GM10266 (cell line): ENCODE measurements around the gene EIF6.

Source experiments
- DNase-seq: peaks from one replicate; pipeline ENCODE4 v3.0.0; 2012; ENCODE audit errors: extremely low spot score
- TF ChIP-seq, protein P1 (sequence below): IDR thresholded peaks from 2 replicates; pipeline ENCODE4 v1.5.1; 2012; ENCODE audit warnings: mild to moderate bottlenecking, low read depth; ENCODE audit not compliant: control insufficient read depth, insufficient read depth; ENCODE audit errors: missing control alignments

Gene EIF6

DNA sequence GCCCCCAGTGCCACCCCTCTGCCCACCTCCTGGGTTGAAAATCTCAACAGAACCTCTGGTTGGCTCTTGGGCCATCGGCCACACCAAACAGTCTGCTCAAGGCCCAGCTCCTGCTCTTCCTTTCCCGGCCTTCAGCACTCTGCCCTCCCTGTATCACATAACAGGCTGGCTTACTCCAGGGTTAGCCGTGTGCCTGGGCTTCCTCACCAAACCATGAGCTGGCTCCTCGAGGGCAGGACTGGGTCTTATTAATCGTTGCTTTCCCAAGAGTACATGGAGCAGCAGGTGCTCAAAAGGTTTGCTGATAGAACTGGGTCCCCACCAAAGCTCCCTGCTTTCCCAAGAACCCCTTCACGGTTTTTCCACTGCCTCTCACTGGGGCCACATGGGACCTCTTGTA, 20.4 kb upstream of the EIF6 start:
- TF ChIP-seq, protein P1, sequence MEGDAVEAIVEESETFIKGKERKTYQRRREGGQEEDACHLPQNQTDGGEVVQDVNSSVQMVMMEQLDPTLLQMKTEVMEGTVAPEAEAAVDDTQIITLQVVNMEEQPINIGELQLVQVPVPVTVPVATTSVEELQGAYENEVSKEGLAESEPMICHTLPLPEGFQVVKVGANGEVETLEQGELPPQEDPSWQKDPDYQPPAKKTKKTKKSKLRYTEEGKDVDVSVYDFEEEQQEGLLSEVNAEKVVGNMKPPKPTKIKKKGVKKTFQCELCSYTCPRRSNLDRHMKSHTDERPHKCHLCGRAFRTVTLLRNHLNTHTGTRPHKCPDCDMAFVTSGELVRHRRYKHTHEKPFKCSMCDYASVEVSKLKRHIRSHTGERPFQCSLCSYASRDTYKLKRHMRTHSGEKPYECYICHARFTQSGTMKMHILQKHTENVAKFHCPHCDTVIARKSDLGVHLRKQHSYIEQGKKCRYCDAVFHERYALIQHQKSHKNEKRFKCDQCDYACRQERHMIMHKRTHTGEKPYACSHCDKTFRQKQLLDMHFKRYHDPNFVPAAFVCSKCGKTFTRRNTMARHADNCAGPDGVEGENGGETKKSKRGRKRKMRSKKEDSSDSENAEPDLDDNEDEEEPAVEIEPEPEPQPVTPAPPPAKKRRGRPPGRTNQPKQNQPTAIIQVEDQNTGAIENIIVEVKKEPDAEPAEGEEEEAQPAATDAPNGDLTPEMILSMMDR = no peak
- DNase-seq = no peak

DNA sequence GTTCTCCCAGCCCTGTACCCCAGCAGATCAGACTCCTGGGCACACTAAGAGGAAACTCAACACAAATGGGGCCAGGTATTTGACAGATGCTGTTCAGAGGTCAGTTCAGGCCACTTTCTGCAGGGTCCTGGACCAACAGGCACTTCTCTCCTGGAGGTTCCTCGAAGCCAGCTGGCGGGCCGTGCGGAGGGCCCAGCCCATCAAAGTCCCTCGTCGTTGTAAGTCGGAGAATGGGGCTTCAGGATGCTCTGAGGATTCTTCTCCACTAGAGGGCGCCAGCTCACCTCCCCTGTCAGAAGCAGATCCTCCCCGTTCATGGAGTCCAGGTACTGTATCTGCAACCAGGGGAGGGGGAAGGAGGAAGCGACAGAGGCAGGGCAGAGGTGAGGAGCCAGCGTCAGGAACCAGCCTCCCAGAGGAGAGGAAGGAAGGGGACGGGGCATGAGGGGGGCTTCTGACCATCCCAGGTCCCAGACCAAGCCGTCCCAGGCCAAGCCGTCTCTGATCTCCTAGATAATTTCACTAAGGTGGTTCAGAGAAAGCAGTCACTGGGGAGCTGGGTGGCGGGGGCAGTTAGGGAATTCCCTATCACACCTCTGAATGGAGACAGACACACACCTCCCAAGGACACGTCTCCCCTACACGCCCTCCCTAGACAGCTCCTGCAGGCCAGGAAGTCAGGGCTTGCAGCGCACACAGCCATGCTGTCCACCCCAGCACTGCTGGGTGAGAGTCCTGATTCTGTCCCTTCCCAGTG, 19.3 kb upstream of the EIF6 start:
- TF ChIP-seq, protein P1 = peak; percentile 92
- peak; percentile 88 for DNase-seq

DNA sequence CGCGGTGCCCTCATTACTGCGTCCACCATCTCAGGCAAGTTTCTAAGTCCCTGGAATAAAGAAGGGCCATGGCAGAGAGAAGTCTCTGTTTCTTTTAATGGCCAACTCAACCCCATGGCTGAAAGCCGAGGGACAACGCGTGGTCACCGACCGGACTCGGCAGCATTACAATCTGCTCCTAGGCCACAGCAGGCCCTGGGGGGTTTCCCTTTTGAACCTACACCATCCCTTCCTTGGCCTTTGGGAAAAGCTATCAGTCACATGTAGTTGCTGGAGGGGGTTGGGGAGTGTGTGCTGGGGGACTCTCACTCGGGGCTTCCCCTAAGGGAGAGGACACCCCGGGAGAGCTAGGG, 18.8 kb upstream of the EIF6 start:
- no peak for DNase-seq
- TF ChIP-seq, protein P1 = no peak

DNA sequence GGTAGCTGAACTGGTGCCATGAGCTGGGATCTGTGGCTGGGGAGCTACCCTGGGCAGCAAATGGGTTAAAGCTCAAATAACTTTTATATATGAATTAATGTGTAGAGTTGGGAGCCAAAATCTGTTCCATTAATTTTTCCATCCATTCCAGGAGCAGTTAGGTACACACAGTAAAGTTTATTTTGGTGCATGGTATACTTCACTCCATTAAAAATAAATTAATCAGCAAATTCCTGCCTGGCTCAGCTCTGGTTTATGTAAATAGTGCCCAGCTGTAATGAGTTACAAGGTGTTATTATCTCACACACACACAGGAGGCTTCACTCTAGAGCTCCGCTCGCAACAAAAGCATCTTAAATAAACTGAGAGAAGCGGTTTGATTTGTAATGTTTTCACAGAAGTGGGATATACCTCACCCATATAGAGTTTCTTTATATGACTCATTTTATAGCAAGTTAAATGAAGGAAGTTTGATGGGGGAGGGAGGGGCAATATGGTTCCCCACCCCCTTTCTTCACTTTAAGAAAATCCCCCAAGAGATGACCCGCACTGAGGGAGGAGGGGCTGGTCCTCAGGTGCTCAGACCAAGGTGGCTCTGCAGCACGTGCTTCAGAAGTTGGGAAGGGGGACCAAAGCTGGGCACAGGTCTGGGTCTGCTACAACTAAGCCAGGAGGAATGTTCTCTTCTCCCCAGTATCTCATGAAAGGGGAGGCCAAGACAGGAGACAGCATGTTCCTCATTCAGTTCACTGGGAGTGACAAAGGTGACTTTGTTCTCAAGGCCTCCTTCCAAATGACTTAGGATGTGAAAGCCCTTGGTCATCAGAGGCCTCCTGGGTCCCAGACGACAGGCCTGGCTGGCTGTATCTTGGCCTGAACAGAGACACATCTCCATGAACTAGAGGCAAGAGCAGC, 18.1 kb upstream of the EIF6 start:
- TF ChIP-seq, protein P1 = no peak
- no peak for DNase-seq

DNA sequence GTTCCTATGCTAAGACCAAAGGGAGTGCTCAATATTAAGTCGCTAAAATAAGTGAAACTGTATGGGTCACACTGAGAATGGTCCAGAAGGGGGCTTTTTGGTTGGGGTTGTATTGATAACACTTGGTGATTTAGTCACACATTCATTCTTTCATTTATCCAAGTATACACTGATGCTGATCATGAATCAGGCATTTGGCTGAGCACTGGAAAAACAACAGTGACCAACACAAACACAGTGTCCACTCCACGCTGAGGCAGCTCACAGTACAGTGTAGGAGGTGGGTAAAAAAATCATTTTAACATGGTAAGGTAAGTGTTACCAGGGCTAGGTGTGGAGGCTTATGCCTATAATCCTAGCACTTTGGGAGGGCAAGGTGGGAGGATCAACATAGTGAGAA, 16.9 kb upstream of the EIF6 start:
- no peak for DNase-seq

DNA sequence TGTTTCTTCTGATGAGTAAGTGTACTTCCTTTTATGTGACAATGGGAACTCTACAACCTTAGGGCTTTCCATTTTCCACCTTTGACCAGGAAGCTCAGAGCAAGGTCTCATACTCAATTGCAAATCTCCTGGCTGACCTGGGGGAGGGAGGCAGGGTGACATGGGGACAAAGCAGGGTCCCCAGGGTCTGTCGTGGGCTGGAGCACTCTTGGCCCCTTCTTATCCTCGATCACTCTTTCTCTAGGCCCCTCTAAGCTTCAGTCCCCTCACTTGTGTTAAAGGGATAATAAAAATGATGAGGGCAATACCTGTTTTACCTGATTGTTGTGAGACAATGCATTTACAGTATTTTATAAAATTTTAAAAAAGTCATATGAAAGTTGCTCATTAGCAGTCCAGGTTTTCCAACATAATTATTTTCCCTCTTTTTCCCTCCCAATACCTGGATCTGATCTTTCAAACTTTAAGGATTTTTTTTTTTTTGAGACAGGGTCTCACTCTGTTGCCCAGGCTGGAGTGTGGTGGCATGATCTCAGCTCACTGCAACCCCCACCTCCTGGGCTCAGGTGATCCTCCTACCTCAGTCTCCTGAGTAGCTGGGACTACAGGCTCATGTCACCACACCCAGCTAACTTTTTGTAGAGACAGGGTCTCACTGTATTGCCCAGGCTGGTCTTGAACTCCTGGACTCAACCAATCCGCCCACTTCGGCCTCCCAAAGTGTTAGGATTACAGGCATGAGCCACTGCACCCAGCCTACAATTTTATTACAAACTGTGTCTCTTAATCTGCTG, 16.1 kb upstream of the EIF6 start:
- TF ChIP-seq, protein P1 = no peak
- no peak for DNase-seq

More for the DNA sequence above, 16.9 kb upstream of the EIF6 start:
- TF ChIP-seq, protein P1 = no peak
